ENCODE measurements around the gene NPLOC4.

Gene NPLOC4

GRCh38 chr17:81664051-81664470 is 27.1 kb upstream of the NPLOC4 start:
- no peak for TF ChIP-seq CTCF (IDR thresholded peaks at IDR 0.05; ENCODE audit: borderline replicate concordance, insufficient read depth, low read depth, low read length)

GRCh38 chr17:81662002-81662401 is 25.1 kb upstream of the NPLOC4 start:
- no peak for TF ChIP-seq CTCF (IDR thresholded peaks at IDR 0.05; ENCODE audit: borderline replicate concordance, insufficient read depth, low read depth, low read length)
- no peak overlapping the region for H3K4me3 ChIP-seq (ENCODE audit: low read depth, low read length)

More at GRCh38 chr17:81664051-81664470, 27.1 kb upstream of the NPLOC4 start:
- H3K4me3 ChIP-seq (ENCODE audit: low read depth, low read length), result no peak overlapping the region

GRCh38 chr17:81660441-81660840 is 23.5 kb upstream of the NPLOC4 start:
- no peak for TF ChIP-seq CTCF (IDR thresholded peaks at IDR 0.05; ENCODE audit: borderline replicate concordance, insufficient read depth, low read depth, low read length)

GRCh38 chr17:81659038-81659437 is 22.1 kb upstream of the NPLOC4 start:
- no peak overlapping the region for H3K4me3 ChIP-seq (ENCODE audit: low read depth, low read length)
- TF ChIP-seq CTCF (IDR thresholded peaks at IDR 0.05; ENCODE audit: borderline replicate concordance, insufficient read depth, low read depth, low read length), result no peak

More at GRCh38 chr17:81660441-81660840, 23.5 kb upstream of the NPLOC4 start:
- H3K4me3 ChIP-seq (ENCODE audit: low read depth, low read length), result no peak overlapping the region

GRCh38 chr17:81656835-81657234 is 19.9 kb upstream of the NPLOC4 start:
- H3K4me3 ChIP-seq (ENCODE audit: low read depth, low read length), result no peak overlapping the region
- TF ChIP-seq CTCF (IDR thresholded peaks at IDR 0.05; ENCODE audit: borderline replicate concordance, insufficient read depth, low read depth, low read length), result no peak

- H3K4me3 ChIP-seq (ENCODE audit: low read depth, low read length), result no peak within 1 kb of the TSS
- TF ChIP-seq CTCF (IDR thresholded peaks at IDR 0.05; ENCODE audit: borderline replicate concordance, insufficient read depth, low read depth, low read length), result no peak
Observed at GRCh38 chr17:81656118-81656743, 19.3 kb upstream of the NPLOC4 start, which contains the start of gene PDE6G. Gene PDE6G (minus strand): TSS chr17:81656542. CDS start chr17:81653305, 3,237 bp downstream.

- H3K4me3 ChIP-seq (ENCODE audit: low read depth, low read length), result no peak overlapping the region
- no peak for TF ChIP-seq CTCF (IDR thresholded peaks at IDR 0.05; ENCODE audit: borderline replicate concordance, insufficient read depth, low read depth, low read length)
Observed at GRCh38 chr17:81655378-81656117, 18.6 kb upstream of the NPLOC4 start.
